HG03045 (cell line): ENCODE results near the gene MBNL1.

Source experiments
- ATAC-seq: cut with Tn5 transposase; IDR thresholded peaks from one replicate; pipeline ENCODE4 v1.9.1; 2021; ENCODE audit warnings: mild to moderate bottlenecking, moderate library complexity; ENCODE audit not compliant: unreplicated experiment

The MBNL1 gene

DNA sequence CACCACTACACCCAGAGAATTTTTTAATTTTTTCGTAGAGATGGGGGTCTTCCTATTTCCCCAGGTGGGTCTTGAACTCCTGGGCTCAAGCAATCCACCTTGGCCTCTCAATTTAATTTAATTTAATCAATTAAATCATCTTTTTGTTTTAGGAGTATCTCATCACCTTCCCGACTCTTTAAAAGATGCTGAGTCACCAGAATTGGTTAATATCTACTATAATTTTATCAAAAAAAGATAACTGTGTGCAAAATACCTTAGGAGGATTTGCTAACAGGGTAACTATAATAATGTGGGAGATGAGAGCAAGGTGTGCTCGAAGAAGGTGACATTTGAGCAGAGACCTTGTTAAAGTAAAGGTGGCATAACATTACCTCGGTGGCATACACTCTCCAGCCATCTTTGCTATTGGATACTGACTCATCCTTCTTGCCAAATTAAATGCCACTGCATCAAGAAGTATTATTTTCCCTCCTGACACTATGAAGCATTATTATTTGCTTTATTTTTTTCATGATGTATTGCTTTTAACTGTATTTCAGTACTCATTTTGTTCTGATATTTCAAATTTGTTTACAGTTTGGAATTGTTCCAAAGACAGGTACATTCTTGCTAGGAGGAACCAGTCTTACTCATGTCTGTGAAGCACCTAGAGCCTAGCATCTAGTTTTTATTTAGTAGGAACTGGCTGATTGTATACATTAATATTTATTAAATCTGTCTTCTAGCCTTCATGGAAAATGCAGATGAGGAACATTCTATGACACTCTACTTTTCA lies 200.7 kb downstream of the MBNL1 start:
- no peak for ATAC-seq

DNA sequence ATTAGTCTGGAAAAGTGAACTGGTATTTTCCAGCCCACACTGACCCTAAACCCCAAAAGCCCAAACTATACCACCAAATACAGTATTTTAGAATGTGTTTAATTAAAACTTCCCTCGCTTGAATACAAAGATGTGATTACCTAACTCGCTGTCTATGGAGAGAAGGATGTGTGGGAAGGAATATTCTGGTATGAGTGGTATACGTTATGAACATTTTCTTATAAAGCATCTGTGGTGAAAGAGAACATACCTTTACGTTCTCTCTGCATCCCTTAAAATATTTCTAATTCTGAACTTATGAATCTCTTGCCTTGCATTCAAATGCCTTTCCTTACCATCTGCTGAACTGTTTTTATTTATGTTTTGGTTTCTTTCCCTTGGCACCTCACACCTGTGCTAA lies 201.4 kb downstream of the MBNL1 start:
- no peak for ATAC-seq

DNA sequence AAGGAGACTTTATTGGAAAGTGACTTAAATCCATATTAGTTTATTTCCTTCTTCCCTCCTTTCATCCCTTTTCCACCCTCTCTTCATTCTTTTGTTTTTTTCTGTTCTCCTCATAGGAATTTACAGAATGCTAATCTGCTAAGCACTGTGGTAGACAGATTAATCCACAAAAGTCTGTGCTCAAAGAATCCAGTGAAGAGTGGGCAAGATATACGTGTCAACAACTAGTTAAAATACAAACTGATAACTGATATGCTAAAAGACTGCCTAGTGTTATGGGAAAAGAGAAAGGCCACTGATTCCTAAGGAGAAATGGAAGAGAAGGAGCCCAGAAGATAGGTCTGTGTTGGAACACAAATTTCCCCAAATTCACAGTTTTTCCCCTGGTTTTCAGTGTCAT lies 202.2 kb downstream of the MBNL1 start:
- no peak for ATAC-seq

DNA sequence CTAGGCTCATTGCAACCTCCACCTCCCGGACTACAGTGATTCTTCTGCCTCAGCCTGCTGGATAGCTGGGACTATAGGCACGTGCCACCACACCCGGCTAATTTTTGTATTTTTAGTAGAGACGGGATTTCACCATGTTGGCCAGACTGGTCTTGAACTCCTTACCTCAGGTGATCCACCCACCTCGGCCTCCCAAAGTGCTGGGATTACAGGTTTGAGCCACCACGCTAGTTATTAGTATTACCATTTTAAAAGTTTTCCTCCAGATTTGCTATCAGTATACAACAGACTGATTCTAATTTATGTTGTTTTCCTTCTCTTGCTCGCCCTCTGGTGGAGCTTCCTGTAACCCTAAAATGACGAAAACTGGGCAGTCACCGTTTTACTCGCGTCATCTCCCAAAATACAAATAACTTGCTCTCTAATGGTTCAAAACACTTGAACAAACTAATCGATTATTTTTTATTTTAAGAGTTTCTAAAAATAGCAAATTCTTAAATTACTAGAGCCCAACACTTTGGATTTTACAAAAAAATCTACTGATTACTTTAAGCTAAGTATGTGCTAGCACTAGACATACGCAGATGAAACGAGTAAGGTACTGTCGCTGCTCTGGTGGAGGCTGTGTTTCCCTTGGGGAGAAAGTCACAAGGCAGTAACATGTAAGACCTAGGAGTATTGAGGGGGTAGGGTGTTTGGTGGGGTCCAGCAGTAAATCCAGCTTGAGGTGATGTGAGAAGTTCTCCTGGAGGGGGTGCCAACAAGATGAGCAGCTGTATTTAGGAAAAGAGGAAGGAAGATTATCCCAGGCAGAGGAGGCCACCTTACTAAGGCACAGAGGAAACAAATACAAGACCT lies 203.3 kb downstream of the MBNL1 start:
- peak; percentile 73 for ATAC-seq

DNA sequence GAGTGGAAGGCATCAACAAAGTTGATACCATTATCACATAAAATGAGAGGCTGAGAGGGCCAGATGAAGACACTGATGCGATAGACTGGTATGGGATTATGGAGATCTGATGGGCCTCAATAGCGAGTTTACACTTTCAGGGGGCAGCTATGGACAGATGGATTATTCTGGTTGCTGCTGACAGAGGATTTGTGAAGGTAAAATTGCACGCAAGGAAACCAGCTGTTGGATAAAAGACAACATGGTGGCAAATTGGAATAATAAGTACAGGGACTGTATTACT lies 203.9 kb downstream of the MBNL1 start:
- no peak for ATAC-seq

DNA sequence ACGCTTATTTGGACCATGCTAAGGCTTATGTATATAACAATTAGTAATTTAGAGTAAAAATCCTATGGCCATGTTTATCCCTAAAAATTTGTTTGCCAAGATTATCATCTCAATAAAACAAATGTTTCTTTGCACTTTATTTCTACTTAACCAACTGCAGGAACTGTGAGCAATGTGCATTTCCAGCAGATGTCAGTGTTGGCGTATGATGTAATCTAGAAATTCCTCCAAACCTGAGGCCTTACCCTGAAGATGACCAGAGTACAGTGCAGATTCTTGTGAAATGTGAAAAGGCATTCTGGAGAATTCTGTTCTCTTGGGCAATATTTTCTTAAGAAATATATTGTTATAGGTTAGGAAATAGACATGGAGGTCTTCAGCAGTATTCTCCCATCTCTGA lies 205.9 kb downstream of the MBNL1 start:
- ATAC-seq, result peak; percentile 55

DNA sequence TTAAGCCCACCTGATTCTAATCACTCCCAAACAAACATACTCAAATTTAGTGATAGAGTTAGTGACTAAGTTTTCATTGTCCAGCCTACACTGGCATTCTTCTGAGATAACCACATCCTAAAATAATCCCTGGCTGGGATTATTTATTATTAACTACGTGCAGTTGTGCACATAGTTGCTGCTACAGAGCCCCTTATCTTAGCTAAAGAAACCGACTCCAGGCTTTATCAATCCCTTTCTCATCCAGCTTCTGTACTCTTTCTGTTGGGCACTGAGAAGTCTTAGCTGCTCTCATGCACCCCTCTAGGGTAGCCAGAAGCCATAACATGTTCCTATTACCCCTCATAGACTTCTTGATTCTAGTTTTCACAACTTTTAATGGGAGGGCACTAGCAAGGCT lies 208.7 kb downstream of the MBNL1 start:
- ATAC-seq, result no peak

DNA sequence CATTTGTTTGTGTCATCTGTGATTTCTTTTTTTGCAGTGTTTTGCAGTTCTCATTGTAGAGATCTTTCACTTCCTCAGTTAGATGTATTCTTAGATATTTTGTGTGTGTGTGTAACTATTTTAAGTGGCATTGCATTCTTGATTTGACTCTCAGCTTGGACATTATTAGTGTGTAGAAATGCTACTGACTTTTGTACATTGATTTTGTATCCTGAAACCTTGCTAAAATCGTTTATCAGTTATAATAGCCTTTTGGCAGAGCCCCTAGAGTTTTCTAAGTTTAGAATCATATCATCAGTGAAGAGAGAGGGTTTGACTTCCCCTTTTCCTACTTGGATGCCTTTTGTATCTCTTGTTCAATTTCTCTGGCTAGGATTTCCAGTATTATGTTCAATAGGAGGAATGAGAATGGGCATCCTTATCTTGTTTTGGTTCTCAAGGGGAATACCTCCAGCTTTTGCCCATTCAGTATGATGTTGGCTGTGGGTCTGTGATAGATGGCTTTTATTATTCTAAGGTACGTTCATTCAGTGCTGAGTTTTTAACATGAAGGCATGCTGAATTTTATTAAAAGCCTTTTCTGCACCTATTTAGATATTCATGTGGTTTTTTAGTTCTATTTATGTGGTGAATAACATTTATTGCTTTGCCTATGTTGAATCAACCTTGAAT lies 211.7 kb downstream of the MBNL1 start:
- ATAC-seq, result peak; percentile 81

DNA sequence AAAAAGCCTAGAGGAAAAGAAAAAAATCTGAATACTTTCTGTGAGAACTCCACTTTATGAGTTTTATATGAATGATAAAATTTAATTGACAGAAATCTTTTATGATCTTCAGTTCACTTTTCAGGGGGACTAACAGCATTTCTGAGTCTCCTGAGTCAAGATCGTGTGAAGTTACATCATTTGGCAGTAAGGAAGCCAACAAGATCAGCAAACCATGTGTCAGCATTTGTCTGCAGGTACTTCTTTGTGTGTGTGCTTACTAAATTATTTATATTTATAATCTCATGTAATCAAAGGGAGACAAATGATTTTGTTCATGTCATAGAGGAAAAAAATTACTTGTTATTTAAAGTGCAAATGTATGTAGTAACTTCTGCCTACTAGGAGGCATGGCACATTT lies 217.6 kb downstream of the MBNL1 start:
- no peak for ATAC-seq

DNA sequence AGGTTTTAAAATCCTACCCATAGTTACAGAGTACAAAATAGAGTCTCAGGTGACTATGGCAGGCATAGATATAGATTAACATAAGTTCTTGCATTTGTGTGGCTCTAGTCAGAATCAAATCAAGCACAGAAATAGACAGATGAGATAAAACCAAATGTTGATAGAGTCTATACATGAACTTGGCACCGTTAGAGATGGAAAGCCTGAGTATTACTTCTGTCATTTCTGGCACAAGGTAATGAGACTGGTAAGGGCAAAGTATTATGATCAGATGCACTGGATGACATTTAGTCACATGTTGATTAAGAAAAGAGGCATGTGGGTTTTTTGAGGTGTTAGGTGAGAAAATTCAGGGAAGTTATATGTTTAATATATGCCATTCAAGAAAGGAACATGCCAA lies 219.7 kb downstream of the MBNL1 start:
- no peak for ATAC-seq

DNA sequence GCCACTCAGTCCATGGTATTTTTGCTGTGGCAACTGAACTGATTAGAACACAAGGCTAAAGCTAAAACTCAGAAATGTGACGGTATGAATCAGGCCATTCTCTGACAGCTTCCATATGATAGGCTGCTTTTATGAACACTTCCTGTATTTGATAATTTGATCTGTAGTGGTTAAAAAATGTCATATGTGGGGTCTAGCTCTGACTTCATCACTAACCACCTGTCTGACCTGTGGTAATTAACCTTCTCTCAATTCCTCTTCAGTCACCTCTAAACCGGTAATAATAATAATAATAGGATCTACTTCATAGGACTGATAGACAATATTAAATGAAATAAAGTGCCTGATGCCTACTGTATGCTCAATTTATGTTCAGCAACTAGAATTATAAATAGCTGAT lies 223.2 kb downstream of the MBNL1 start:
- ATAC-seq, result no peak

DNA sequence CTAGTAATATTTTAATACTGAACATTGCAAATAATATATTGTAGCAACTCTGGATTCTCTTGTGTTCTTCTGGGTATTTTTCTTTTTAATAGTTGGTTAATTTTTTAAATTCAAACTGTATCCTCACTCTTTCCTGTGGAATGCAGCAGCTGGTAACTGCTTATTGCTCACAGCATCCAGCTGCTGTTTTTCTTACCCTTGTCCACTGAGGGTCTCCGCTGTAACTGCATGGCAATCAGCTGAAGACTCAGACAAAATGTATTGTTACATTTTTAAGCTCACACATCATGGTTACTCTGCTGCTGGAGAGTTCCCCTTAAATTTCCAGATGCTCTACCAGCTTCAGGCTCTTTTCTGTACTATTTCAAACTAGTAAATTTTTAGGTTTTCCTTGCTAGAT lies 227.6 kb downstream of the MBNL1 start:
- ATAC-seq, result no peak

DNA sequence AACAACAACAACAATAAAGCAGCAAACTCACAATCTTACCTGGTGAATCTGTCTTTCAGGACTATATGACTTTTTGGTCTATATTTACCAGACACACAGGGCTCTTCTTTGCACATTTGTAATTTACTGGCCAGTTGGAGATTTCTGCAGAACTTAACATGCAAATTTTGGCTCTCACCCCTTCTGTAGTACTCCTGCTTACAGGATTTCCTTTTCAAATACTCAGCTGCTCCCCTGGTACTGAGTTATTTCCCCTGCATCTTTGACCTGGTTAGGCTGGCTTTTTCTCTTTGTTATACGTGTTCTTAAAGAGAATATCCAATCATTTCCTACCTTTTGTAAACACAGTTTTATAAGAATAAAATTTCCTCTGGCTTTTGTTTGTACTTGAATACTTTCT lies 228.0 kb downstream of the MBNL1 start:
- ATAC-seq, result peak; percentile 61

DNA sequence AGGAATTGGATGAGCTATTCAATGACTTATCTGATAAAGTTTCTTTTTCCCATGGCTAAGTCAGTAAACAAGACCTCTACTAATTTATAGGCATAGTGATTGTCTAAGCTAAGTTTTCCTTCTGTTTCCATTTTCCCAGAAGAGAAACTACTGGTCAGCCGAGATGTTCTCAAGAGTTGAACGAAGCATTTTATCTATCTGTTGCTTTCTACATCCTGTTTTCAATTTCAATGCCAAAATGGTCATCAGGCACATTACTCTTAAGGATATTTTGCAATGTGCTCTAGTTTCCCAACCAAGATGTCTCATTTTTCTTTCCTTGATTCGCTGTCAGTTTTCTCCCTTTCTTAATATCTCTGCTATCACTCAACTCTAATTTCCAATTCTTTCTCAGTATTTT lies 228.7 kb downstream of the MBNL1 start:
- no peak for ATAC-seq

DNA sequence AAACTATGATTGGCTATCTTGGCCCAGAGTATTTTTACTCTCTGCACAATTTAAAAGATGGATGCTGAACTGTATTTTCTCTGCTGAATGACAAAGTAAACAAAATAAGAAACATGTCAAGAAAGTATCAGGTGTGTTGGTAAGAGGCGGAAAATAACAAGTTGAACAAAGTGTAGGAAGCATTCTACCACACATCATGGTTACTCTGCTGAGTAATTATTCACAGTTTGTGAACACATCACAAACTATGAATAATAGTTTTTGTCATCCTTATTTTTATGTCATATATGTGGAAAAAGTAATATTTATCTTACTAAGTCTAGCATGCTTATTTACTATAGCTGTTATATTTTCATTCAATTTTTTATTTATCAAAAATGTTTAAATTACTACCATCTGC lies 229.2 kb downstream of the MBNL1 start:
- ATAC-seq, result no peak

DNA sequence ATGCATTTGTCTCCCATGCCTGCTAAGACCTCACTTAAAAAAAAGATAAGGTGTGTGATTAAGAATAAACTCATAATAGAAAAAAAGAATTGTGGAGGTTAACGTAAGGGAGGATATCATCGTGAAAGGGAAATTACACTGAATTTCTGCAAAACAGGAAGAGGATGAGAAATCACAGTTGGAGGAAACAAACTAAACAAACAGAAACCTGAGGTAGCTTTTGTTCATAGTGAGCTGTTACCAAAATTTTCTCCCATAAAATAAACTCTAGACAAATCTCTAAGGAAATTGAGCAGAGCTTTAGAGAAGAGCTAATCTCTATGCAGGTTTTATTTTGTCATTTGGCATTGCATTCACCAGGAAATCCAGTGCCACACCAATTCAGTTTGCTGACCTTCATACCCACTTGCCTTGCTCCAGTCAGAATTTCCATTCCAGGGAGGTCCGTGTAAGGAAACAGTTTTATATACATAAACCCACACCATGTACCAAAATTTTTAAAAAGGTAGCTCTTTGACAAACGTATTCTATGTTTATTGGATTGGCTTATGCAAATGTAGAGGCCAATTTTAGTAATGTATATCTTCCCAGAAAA lies 231.2 kb downstream of the MBNL1 start:
- no peak for ATAC-seq

DNA sequence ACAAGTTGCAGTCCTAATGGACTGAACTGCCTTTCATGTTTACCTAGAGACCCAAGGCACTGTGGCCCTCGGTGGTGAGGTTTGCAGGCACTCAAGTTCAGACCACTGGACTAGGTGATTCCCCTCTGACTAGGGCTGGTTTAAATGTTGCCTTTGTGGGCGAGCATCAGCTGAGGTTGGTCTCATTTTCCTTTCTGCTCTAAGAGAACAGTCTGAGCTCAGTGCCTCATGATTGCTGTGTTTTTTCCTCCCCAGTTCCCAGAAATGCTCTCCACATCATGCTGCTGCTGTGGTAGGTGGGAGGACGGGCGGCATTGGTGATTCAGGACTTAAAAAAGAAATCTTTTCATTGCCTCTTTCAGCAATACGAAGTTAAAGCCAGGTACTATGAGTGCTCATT lies 237.2 kb downstream of the MBNL1 start:
- ATAC-seq, result peak; percentile 98

DNA sequence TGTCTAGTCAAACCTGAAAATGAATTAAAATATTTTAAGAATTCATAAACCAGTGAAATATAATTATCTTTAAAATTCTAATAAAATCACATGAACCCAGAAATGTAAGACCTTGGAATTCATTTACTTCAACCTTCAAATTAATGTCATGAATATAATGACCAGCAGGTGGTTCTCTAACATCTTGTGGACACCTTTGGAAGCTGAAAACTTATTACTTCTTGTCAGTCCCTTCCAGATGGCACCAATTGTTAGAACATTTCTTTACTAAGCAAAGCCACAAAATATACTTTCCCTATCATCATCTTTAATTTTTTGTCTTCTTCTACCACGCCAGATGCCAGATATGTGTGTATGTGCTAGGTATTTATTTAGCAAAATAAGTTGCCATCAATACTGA lies 240.0 kb downstream of the MBNL1 start:
- no peak for ATAC-seq

DNA sequence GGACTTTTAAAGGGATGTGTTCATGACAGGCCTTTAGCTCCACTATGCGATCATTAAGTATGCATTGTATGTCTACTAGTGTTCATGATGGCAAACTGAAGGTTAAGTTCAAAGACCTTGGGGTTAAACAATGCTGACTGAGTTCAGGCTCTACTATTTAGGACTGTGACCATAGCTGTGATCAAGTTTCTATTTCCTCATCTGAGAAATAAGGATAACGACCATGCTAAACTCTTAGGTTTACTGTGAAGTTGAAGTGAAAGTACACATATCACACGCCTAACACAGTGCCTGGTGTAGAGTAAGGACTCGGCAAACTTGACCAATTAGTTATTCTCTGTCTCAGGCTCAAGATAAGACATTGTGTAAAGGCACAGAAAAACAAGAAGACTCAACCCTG lies 243.2 kb downstream of the MBNL1 start:
- peak; percentile 89 for ATAC-seq

DNA sequence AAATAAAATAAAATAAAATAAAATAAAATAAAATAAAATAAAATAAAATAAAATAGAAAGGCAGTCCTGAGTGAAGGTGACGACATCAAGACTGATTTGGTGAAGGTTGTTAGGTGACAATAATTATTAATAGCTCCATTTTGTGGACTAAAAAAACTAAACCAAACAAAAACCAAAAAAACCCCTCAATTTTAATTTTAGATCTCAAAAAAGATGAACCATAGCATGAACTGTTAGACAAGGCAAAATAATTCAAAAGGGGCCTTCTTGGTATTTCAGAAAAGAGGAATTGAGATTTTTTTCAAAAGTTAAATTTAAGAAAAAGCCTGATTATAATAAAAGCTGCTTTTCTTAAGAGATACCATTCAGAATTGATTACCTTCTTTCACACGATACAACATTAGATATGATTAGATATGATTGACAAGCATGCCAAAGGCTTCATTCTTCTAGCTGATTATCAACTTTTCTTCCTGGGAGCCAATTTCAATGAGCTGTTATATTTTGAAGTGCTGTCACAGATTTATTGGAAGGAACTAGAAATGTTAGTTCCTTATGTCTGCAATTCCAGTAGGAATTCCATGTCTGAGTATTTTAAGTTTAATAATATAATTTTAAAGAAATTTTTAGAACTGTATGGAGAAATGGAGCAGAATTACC lies 244.7 kb downstream of the MBNL1 start:
- no peak for ATAC-seq
